Endothelial cell of umbilical vein (primary cell): ENCODE results near the gene RPL12. TPM values are rescaled to one million over a fixed set of nuclear protein-coding genes. Genes with fewer than 3 reads are reported as not detected.

Experiments used
- BruUV-seq: library from RNA; stranded (reverse); fragments of 400-500 nt; replicated peaks from 2 replicates; lab custom pipeline; 2021; lab: Mats Ljungman, UMichigan
- CTCF ChIA-PET: fragments of 300-600, 350-600 bp; sonication (Branson Sonifier 250); formaldehyde crosslinking; loops from one replicate; lab custom pipeline; 2021; ENCODE audit warnings: antibody characterized with exemption, inconsistent platforms; lab: Charles Lee
- POLR2A ChIA-PET: fragments of 300-600, 350-600 bp; sonication (Branson Sonifier 250); formaldehyde crosslinking; loops from one replicate; lab custom pipeline; 2021; ENCODE audit warnings: antibody characterized with exemption, inconsistent platforms; lab: Charles Lee
- DNase-seq: peaks from one replicate; pipeline ENCODE4 v3.0.0-alpha.2; 2011; ENCODE audit warnings: low read depth, low spot score
- FAIRE-seq: peaks from 2 replicates; lab custom pipeline; 2011; peaks lifted over from hg19 to GRCh38; lab: Jason Lieb, UNC
- H2AFZ ChIP-seq: 2 replicates; pipeline ENCODE4 v1.6.0; 2012; ENCODE audit warnings: low read depth, low read length, control low read depth, inconsistent platforms
- H3K27ac ChIP-seq: 2 replicates; pipeline ENCODE4 v1.5.1; 2011; ENCODE audit warnings: low read depth, mild to moderate bottlenecking, control low read depth, low read length, moderate library complexity; ENCODE audit not compliant: insufficient read depth
- H3K27me3 ChIP-seq, 2 experiments: 2 replicates each; pipeline versions ENCODE4 v1.6.0 to v1.6.1; 2011; ENCODE audit warnings: low read length in 2 of 2, mixed read lengths in 1 of 2; ENCODE audit not compliant: control insufficient read depth in 2 of 2, insufficient read depth in 2 of 2
- H3K36me3 ChIP-seq, 2 experiments: 2 replicates in 1 of 2; 3 replicates in 1 of 2; pipeline ENCODE4 v1.5.1; 2011; ENCODE audit warnings: low read length in 2 of 2, mild to moderate bottlenecking in 1 of 2, moderate library complexity in 1 of 2; ENCODE audit not compliant: control insufficient read depth in 2 of 2, insufficient read depth in 2 of 2; ENCODE audit errors: extremely low read depth in 1 of 2
- H3K4me1 ChIP-seq: 3 replicates; pipeline ENCODE4 v1.5.1; 2011; ENCODE audit warnings: mild to moderate bottlenecking, low read length; ENCODE audit not compliant: control insufficient read depth, insufficient read depth; ENCODE audit errors: extremely low read depth
- H3K4me2 ChIP-seq: 2 replicates; pipeline ENCODE4 v1.6.1; 2011; ENCODE audit warnings: low read length, control low read depth, mixed read lengths; ENCODE audit not compliant: insufficient read depth
- H3K4me3 ChIP-seq, 3 experiments: fragments of 200-600 bp in 1 of 3; sonication (generic), shearing (Covaris generic) in 1 of 3; replicated peaks in 1 of 3; 2 replicates each; pipeline ENCODE4 v1.5.1; 2011 to 2016; ENCODE audit warnings: control low read depth in 3 of 3, low read length in 3 of 3, mild to moderate bottlenecking in 2 of 3, inconsistent platforms in 1 of 3, low read depth in 1 of 3, moderate library complexity in 1 of 3; ENCODE audit not compliant: insufficient read depth in 1 of 3
- H3K79me2 ChIP-seq: 2 replicates; pipeline ENCODE4 v1.6.0; 2012; ENCODE audit warnings: low read length, inconsistent platforms; ENCODE audit not compliant: control insufficient read depth, insufficient read depth
- H3K9ac ChIP-seq: replicated peaks from 2 replicates; pipeline ENCODE3; 2011; ENCODE audit warnings: low read length, control low read depth; ENCODE audit not compliant: insufficient read depth; ENCODE audit errors: extremely low read depth
- H3K9me1 ChIP-seq: replicated peaks from 3 replicates; pipeline ENCODE4 v1.6.0; 2011; ENCODE audit warnings: mild to moderate bottlenecking, low read length; ENCODE audit not compliant: control insufficient read depth, insufficient read depth; ENCODE audit errors: extremely low read depth
- H3K9me3 ChIP-seq: replicated peaks from 2 replicates; pipeline ENCODE4 v1.5.1; 2012; ENCODE audit warnings: low read length, inconsistent platforms; ENCODE audit not compliant: control insufficient read depth, insufficient read depth
- H4K20me1 ChIP-seq: replicated peaks from 2 replicates; pipeline ENCODE3; 2011; ENCODE audit warnings: mild to moderate bottlenecking, low read length; ENCODE audit not compliant: control insufficient read depth, insufficient read depth; ENCODE audit errors: extremely low read depth
- EZH2 ChIP-seq: IDR thresholded peaks from 2 replicates; pipeline ENCODE4 v1.6.1; 2012; ENCODE audit warnings: borderline replicate concordance, low read depth, mild to moderate bottlenecking, moderate library complexity, low read length, inconsistent platforms; ENCODE audit not compliant: severe bottlenecking
- FOS ChIP-seq: IDR thresholded peaks from 2 replicates; pipeline ENCODE4 v1.6.1; 2011; ENCODE audit warnings: mild to moderate bottlenecking, low read length, moderate library complexity, borderline replicate concordance; ENCODE audit not compliant: insufficient read depth
- GATA2 ChIP-seq: IDR thresholded peaks from 2 replicates; pipeline ENCODE4 v1.7.0; 2011; ENCODE audit warnings: low read depth, mild to moderate bottlenecking, moderate library complexity, mixed read lengths, low read length; ENCODE audit not compliant: insufficient read length, insufficient read depth
- JUN ChIP-seq: IDR thresholded peaks from 2 replicates; pipeline ENCODE4 v1.6.1; 2011; ENCODE audit warnings: borderline replicate concordance, low read depth; ENCODE audit not compliant: insufficient read length, insufficient read depth
- MYC ChIP-seq: IDR thresholded peaks from one replicate; pipeline ENCODE4 v1.6.1; 2011; ENCODE audit warnings: mild to moderate bottlenecking, low read depth, low read length
- POLR2A ChIP-seq: IDR thresholded peaks from 2 replicates; pipeline ENCODE4 v1.6.1; 2012; ENCODE audit warnings: low read depth, mild to moderate bottlenecking, control low read depth, low read length
- POLR2AphosphoS5 ChIP-seq: IDR thresholded peaks from 2 replicates; pipeline ENCODE4 v1.6.1; 2012; ENCODE audit warnings: low read depth, mild to moderate bottlenecking, control low read depth, low read length, moderate library complexity; ENCODE audit not compliant: insufficient read depth
- dilution Hi-C: fragments of 300-500 bp; cut with MboI; formaldehyde crosslinking; loops from one replicate; pipeline ENCODE4 v1.15.0; 2019; ENCODE audit warnings: low sequenced_read_pairs; ENCODE audit not compliant: extremely low pct_ligation_motif_present
- intact Hi-C: fragments of 100-400 bp; cut with micrococcal nuclease; formaldehyde crosslinking; loops from one replicate; pipeline ENCODE4 v1.10.0; 2022
- polyA plus RNA-seq, 4 experiments: library from polyadenylated mRNA; depleted of rRNA in 3 of 4; stranded (reverse) in 3 of 4; unstranded in 1 of 4; fragments of >200 nt; gene quantifications; 2 replicates each; pipeline versions ENCODE4 v1.2.1 to v1.2.3, GENCODE V29; 2011 to 2012; ENCODE audit warnings: missing spikeins in 1 of 4
- total RNA-seq: library from RNA; stranded (reverse); gene quantifications from 2 replicates; pipeline ENCODE4 v1.2.3, GENCODE V29; 2021
- TF ChIP-seq, protein P1 (sequence below), 2 donors: IDR thresholded peaks; 1 replicate in 1 of 2; 2 replicates in 1 of 2; pipeline ENCODE4 v1.5.1; 2011; ENCODE audit warnings: low read length in 2 of 2, mild to moderate bottlenecking in 2 of 2, moderate library complexity in 2 of 2, control low read depth in 1 of 2, inconsistent platforms in 1 of 2, low read depth in 1 of 2; ENCODE audit not compliant: insufficient read depth in 1 of 2; ENCODE audit errors: extremely low read depth in 1 of 2
- TF ChIP-seq, protein P2 (sequence below): IDR thresholded peaks from 2 replicates; pipeline ENCODE4 v1.6.1; 2011; ENCODE audit not compliant: insufficient read depth, insufficient read length

The RPL12 gene
- total and polyA plus RNA-seq, 2 donors (not counting 3 experiments of a cell fraction or from before 2014, with no cell fraction given) = 1,231 to 3,007 TPM

DNA sequence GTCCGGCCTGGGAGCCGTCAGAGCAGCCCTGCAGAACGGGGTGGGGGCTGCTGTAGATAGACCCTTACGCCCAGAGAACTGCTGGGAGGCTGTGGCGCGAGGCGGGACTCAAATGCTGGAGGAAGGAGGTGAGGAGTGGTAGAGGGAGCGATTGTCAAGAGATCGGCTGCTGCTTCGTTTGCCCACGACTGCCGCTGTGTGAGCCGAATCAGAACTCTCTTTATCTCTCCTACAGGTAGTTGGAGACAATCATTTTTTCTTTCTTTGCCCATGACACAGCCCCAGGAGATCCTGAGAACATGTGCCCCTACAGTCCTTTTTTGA is 26.6 kb downstream of the RPL12 start:
- BruUV-seq = TSS peak; percentile 37
- H3K79me2 ChIP-seq = peaks cover 43% of the 10 kb centered on the region
- H2AFZ ChIP-seq = peak overlapping the region; percentile 94
- no peaks in the 10 kb centered on the region for H3K9me3 ChIP-seq
- H4K20me1 ChIP-seq = no peaks in the 10 kb centered on the region
- peak overlapping the region; percentile 92 for H3K9ac ChIP-seq
- POLR2A ChIA-PET = interaction anchor here (0.9 to 1.4 kb wide), 3 partner anchors 26 to 200 kb away, joined by 4 to 10 read pairs (median 5); partner anchors contain the start of genes LRSAM1, RPL12 and SLC2A8
- H3K27me3 ChIP-seq = no peaks in the 10 kb centered on the region
- no peaks in the 10 kb centered on the region for H3K9me1 ChIP-seq
- H3K4me3 ChIP-seq = peak overlapping the region; percentile 54 to 90 (median 62)
- dilution Hi-C loops = no loop called here
- H3K36me3 ChIP-seq = peaks cover 0 to 2% of the 10 kb centered on the region in 2 experiments
- H3K4me2 ChIP-seq = peak overlapping the region; percentile 97
- CTCF ChIA-PET = interaction anchor here (0.6 to 1.9 kb wide), 13 partner anchors 15 to 310 kb away, joined by 3 to 11 read pairs (median 4); partner anchors contain the start of genes LRSAM1, RPL12, SLC2A8 and TOR2A
- peaks cover 25% of the 10 kb centered on the region for H3K4me1 ChIP-seq
- TF ChIP-seq GATA2 = no peak
- no peak for TF ChIP-seq MYC
- TF ChIP-seq JUN = no peak
- TF ChIP-seq FOS = no peak
- no peak for TF ChIP-seq EZH2
- no peak for TF ChIP-seq POLR2A
- TF ChIP-seq, protein P1, sequence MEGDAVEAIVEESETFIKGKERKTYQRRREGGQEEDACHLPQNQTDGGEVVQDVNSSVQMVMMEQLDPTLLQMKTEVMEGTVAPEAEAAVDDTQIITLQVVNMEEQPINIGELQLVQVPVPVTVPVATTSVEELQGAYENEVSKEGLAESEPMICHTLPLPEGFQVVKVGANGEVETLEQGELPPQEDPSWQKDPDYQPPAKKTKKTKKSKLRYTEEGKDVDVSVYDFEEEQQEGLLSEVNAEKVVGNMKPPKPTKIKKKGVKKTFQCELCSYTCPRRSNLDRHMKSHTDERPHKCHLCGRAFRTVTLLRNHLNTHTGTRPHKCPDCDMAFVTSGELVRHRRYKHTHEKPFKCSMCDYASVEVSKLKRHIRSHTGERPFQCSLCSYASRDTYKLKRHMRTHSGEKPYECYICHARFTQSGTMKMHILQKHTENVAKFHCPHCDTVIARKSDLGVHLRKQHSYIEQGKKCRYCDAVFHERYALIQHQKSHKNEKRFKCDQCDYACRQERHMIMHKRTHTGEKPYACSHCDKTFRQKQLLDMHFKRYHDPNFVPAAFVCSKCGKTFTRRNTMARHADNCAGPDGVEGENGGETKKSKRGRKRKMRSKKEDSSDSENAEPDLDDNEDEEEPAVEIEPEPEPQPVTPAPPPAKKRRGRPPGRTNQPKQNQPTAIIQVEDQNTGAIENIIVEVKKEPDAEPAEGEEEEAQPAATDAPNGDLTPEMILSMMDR (IDR thresholded peaks at IDR 0.05; ENCODE audit: extremely low read depth in 1 of 2, insufficient read depth in 1 of 2, low read depth in 1 of 2, low read length in 2 of 2) = no peak
- TF ChIP-seq POLR2AphosphoS5 = no peak
- TF ChIP-seq, protein P2, sequence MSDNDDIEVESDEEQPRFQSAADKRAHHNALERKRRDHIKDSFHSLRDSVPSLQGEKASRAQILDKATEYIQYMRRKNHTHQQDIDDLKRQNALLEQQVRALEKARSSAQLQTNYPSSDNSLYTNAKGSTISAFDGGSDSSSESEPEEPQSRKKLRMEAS = no peak
- peak overlapping the region; percentile 79 for H3K27ac ChIP-seq
- no peak for FAIRE-seq
- DNase-seq = no peak
- intact Hi-C loops = loop anchor here (1.0 kb wide), 3 partner anchors 25 to 205 kb away; partner anchors contain the start of gene SLC2A8
